Endodermal cell (in vitro differentiated cells): ENCODE data around the gene MRGPRX3. TPM values are rescaled to one million over a fixed set of nuclear protein-coding genes. Genes with fewer than 3 reads are reported as not detected.
A peak's percentile ranks its signal among the peaks of the same experiment; 100 is the strongest.
"Not testable (repeated sequence)": the region's sequence is repeated elsewhere in the genome, so short reads cannot be mapped to it uniquely, and the experiment has no call there.

Source experiments
- DNase-seq: peaks from one replicate; pipeline ENCODE4 v3.0.0-alpha.2; 2017
- H3K27ac ChIP-seq: 2 replicates; pipeline ENCODE4 v1.5.1; 2013; ENCODE audit warnings: mild to moderate bottlenecking, low read depth, low read length, moderate library complexity
- H3K27me3 ChIP-seq: 2 replicates; pipeline ENCODE4 v1.6.1; 2013; ENCODE audit warnings: mild to moderate bottlenecking, low read length, moderate library complexity; ENCODE audit not compliant: insufficient read depth, control insufficient read depth, poor library complexity, severe bottlenecking
- H3K36me3 ChIP-seq: 2 replicates; pipeline ENCODE4 v1.7.0; 2013; ENCODE audit warnings: mild to moderate bottlenecking, low read length, moderate library complexity; ENCODE audit not compliant: control insufficient read depth, insufficient read depth
- H3K4me1 ChIP-seq: one replicate; pipeline ENCODE4 v1.7.0; 2013; ENCODE audit warnings: low read length; ENCODE audit not compliant: control insufficient read depth, insufficient read depth
- H3K4me3 ChIP-seq: 2 replicates; pipeline ENCODE4 v1.5.1; 2013; ENCODE audit warnings: mild to moderate bottlenecking, low read length, moderate library complexity
- H3K9ac ChIP-seq: 2 replicates; pipeline ENCODE4 v1.6.1; 2013; ENCODE audit warnings: mild to moderate bottlenecking, low read length, moderate library complexity; ENCODE audit not compliant: poor library complexity, severe bottlenecking; ENCODE audit errors: extremely low read depth
- H3K9me3 ChIP-seq: 2 replicates; pipeline ENCODE4 v1.6.1; 2013; ENCODE audit warnings: mild to moderate bottlenecking, low read length, moderate library complexity; ENCODE audit not compliant: control insufficient read depth
- H3K27ac Mint-ChIP-seq: 2 replicates; pipeline ENCODE4 v1.8.0; 2020; ENCODE audit warnings: mixed read lengths
- H3K27me3 Mint-ChIP-seq: 2 replicates; pipeline ENCODE4 v1.8.0; 2021; ENCODE audit warnings: mild to moderate bottlenecking, mixed read lengths; ENCODE audit not compliant: insufficient read depth
- H3K36me3 Mint-ChIP-seq: 2 replicates; pipeline ENCODE4 v1.8.0; 2020; ENCODE audit warnings: low read depth, mixed read lengths
- H3K4me1 Mint-ChIP-seq: 2 replicates; pipeline ENCODE4 v1.8.0; 2020; ENCODE audit warnings: mixed read lengths
- H3K4me3 Mint-ChIP-seq: 2 replicates; pipeline ENCODE4 v1.8.0; 2020; ENCODE audit warnings: mild to moderate bottlenecking, moderate library complexity, mixed read lengths
- H3K9me3 Mint-ChIP-seq: 2 replicates; pipeline ENCODE4 v1.8.0; 2020; ENCODE audit warnings: mild to moderate bottlenecking, mixed read lengths
- WGBS, 2 experiments: methylation state at CpG; one replicate each; pipeline versions ENCODE4 v1.1.5 to v1.1.7; 2013; ENCODE audit warnings: missing lambda C conversion rate in 2 of 2, mixed read lengths in 1 of 2; ENCODE audit not compliant: insufficient coverage in 1 of 2, insufficient read length in 1 of 2; 5-methylcytosine and 5-hydroxymethylcytosine counted together
- total RNA-seq, 2 donors: library from RNA; stranded (reverse); fragmentation: NEBNext Ultra II Directional in 1 of 2; extraction: Animal tissue kit (Norgen Biotek cat#: 25700) in 1 of 2; gene quantifications; 2 replicates in 1 of 2; 3 replicates in 1 of 2; pipeline ENCODE4 v1.2.1, GENCODE V29; 2021
- TF ChIP-seq, protein P1 (sequence below): fragments of 200-600 bp; sonication (generic); conservative IDR thresholded peaks from 2 replicates; pipeline ENCODE4 v1.5.0; 2021; ENCODE audit warnings: antibody characterized with exemption, mild to moderate bottlenecking

The MRGPRX3 gene
- total RNA-seq, 2 donors from 2014 or later, result not detected

DNA sequence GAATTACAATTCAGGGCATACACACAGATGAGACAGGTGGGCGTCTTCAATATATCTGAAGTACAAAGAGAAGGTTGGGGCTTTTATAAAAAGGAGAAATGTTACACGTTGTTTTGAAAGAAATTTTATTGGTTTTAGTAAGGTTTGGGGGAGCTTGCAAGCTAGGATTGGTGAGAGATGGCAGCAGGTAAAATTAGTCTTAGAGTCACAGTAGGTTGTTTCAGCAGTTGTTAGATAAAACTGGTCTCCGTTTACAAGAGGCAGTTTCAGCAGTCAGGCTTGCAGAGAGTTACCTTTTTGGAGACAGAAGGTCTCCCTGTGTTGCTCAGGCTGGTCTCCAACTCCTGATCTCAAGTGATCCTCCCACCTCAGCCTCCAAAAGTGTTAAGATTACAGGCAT is 24.1 kb upstream of the MRGPRX3 start:
- Histone ChIP-seq H3K27ac (no peak overlapping the region), H3K9ac (no peak overlapping the region), H3K27me3 (peaks cover 33% of the 10 kb centered on the region), H3K9me3 (no peaks in the 10 kb centered on the region), H3K36me3 (peaks cover 4% of the 10 kb centered on the region), H3K4me1 (no peaks in the 10 kb centered on the region), H3K4me3 (no peak overlapping the region)
- 86 to 95% methylated on average over 2 to 3 of the region's 3 CpGs for WGBS, 2 experiments
- Mint-ChIP-seq H3K36me3 (no peaks in the 10 kb centered on the region), H3K9me3 (no peaks in the 10 kb centered on the region), H3K27me3 (peaks cover 24% of the 10 kb centered on the region), H3K4me3 (peak overlapping the region; percentile 39), H3K27ac (no peak overlapping the region), H3K4me1 (peaks cover 8% of the 10 kb centered on the region)
- TF ChIP-seq, protein P1, sequence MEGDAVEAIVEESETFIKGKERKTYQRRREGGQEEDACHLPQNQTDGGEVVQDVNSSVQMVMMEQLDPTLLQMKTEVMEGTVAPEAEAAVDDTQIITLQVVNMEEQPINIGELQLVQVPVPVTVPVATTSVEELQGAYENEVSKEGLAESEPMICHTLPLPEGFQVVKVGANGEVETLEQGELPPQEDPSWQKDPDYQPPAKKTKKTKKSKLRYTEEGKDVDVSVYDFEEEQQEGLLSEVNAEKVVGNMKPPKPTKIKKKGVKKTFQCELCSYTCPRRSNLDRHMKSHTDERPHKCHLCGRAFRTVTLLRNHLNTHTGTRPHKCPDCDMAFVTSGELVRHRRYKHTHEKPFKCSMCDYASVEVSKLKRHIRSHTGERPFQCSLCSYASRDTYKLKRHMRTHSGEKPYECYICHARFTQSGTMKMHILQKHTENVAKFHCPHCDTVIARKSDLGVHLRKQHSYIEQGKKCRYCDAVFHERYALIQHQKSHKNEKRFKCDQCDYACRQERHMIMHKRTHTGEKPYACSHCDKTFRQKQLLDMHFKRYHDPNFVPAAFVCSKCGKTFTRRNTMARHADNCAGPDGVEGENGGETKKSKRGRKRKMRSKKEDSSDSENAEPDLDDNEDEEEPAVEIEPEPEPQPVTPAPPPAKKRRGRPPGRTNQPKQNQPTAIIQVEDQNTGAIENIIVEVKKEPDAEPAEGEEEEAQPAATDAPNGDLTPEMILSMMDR, result no peak
- DNase-seq, result no peak

GRCh38 chr11:18111005-18111404 is 21.4 kb upstream of the MRGPRX3 start:
- no peak overlapping the region for H3K27ac Mint-ChIP-seq
- no peak overlapping the region for H3K4me3 Mint-ChIP-seq
- no peaks in the 10 kb centered on the region for H3K9me3 Mint-ChIP-seq
- H3K36me3 Mint-ChIP-seq, result no peaks in the 10 kb centered on the region
- TF ChIP-seq, protein P1, result no peak
- Histone ChIP-seq H3K4me1 (no peaks in the 10 kb centered on the region), H3K27ac (no peak overlapping the region), H3K9ac (no peak overlapping the region), H3K9me3 (no peaks in the 10 kb centered on the region), H3K36me3 (no peaks in the 10 kb centered on the region), H3K4me3 (no peak overlapping the region), H3K27me3 (peaks cover 48% of the 10 kb centered on the region)
- DNase-seq, result no peak
- H3K4me1 Mint-ChIP-seq, result no peaks in the 10 kb centered on the region
- H3K27me3 Mint-ChIP-seq, result peaks cover 41% of the 10 kb centered on the region
- WGBS, 2 experiments, result 33 to 42% methylated on average over 2 of the region's 2 CpGs

DNA sequence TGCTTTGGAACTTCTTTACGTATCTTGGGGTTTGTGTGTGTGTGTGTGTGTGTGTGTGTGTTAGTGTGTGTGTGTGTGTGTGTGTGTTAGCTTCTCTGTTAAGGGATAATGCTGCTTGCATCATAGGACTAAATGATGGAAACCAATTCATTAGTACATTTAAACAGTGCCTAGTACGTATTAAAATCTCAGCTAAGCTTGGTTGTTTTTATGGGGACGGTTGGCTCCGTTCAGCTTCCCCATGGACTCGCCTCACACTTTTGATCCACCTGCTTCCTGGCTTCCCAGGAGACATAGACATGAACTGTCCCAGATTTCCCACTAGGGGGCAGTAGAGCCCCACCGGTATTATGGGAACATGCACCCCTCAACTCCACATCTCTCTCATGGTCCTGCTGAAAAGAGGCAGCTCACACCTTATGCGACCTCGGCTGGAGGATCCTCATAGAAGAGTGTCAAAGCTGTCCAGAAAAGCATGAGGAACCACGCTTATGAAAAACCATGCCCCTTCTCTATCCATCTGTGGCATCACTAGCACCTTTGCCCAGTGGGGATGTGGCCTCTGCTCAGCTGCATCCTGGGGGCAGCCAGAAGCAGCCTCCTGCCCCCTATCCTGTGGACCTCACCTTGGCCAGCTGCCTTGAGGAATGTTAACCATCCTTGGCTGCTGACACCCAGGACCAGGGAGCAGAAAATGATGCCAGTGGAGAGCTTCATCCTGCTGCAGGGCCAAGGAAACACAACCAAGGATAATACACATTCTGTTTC is 16.8 kb upstream of the MRGPRX3 start:
- H3K27ac Mint-ChIP-seq, result no peak overlapping the region
- H3K9ac ChIP-seq, result no peak overlapping the region
- DNase-seq, result peak; percentile 89
- TF ChIP-seq, protein P1, result peak; percentile 93
- H3K27ac ChIP-seq, result no peak overlapping the region
- H3K27me3 ChIP-seq, result peaks cover 53% of the 10 kb centered on the region
- H3K9me3 Mint-ChIP-seq, result peaks cover 4% of the 10 kb centered on the region
- no peaks in the 10 kb centered on the region for H3K4me1 Mint-ChIP-seq
- H3K36me3 ChIP-seq, result no peaks in the 10 kb centered on the region
- no peaks in the 10 kb centered on the region for H3K9me3 ChIP-seq
- H3K4me3 Mint-ChIP-seq, result no peak overlapping the region
- WGBS, 2 experiments, result 9 to 20% methylated on average over 6 to 8 of the region's 9 CpGs
- no peak overlapping the region for H3K4me3 ChIP-seq
- H3K4me1 ChIP-seq, result no peaks in the 10 kb centered on the region
- H3K27me3 Mint-ChIP-seq, result peaks cover 39% of the 10 kb centered on the region
- H3K36me3 Mint-ChIP-seq, result no peaks in the 10 kb centered on the region

- H3K27me3 ChIP-seq, result peaks cover 15% of the 10 kb centered on the region
- not testable (repeated sequence) for H3K27ac Mint-ChIP-seq, H3K4me3 ChIP-seq, H3K9ac ChIP-seq, H3K9me3 Mint-ChIP-seq, H3K36me3 Mint-ChIP-seq, H3K27ac ChIP-seq, H3K36me3 ChIP-seq, H3K4me3 Mint-ChIP-seq, DNase-seq, H3K9me3 ChIP-seq, H3K4me1 ChIP-seq, H3K4me1 Mint-ChIP-seq
- peaks cover 22% of the 10 kb centered on the region for H3K27me3 Mint-ChIP-seq
- WGBS, 2 experiments, result 93 to 100% methylated on average over 5 to 17 of the region's 20 CpGs
Measured at GRCh38 chr11:18121331-18121828, 11.0 kb upstream of the MRGPRX3 start.

DNA sequence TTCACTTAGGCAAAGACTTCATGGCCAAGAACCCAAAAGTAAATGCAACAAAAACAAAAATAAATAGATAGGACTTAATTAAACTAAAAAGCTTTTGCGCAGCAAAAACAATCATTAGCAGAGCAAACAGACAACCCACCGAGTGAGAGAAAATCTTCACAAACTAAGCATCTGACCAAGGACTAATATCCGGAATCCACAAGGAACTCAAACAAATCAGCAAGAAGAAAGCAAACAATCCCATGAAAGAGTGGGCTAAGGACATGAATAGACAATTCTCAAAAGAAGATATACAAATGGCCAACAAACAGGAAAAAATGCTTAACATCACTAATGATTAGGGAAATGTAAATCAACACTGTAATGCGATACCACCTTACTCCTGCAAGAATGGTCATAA is 1.3 kb upstream of the MRGPRX3 start:
- H3K4me1 ChIP-seq, H3K4me3 ChIP-seq, H3K4me3 Mint-ChIP-seq, H3K27me3 ChIP-seq, H3K36me3 Mint-ChIP-seq, DNase-seq, H3K36me3 ChIP-seq, H3K27ac ChIP-seq, H3K9ac ChIP-seq, H3K9me3 ChIP-seq, H3K4me1 Mint-ChIP-seq, H3K27ac Mint-ChIP-seq: not testable (repeated sequence)
- WGBS, 2 experiments, result 83 to 100% methylated on average over 2 to 4 of the region's 4 CpGs
- H3K27me3 Mint-ChIP-seq, result peaks cover 24% of the 10 kb centered on the region
- H3K9me3 Mint-ChIP-seq, result peaks cover 38% of the 10 kb centered on the region
